GM23338 (cell line): Measurements from ENCODE around the gene SYNRG. TPM values are rescaled to one million over a fixed set of nuclear protein-coding genes. Genes with fewer than 3 reads are reported as not detected.

Source experiments
- ATAC-seq: fragments of 200-7000 bp; cut with Tn5 transposase; 3 replicates; pipeline ENCODE4 v1.9.1; 2020
- DNase-seq: peaks from one replicate; pipeline ENCODE4 v3.0.0-alpha.2; 2015; ENCODE audit warnings: low spot score
- H2AFZ ChIP-seq: fragments of 200-600 bp; sonication (generic); 2 replicates; pipeline ENCODE4 v1.8.0; 2016; ENCODE audit warnings: antibody characterized with exemption, mild to moderate bottlenecking, moderate library complexity
- H3F3A ChIP-seq: fragments of 200-600 bp; sonication (generic); replicated peaks from 2 replicates; pipeline ENCODE4 v1.8.0; 2017; ENCODE audit warnings: antibody characterized with exemption, mixed run types, low read depth
- H3K27ac ChIP-seq: fragments of 200-600 bp; sonication (generic); 2 replicates; pipeline ENCODE4 v1.6.1; 2016; ENCODE audit warnings: low read depth
- H3K27me3 ChIP-seq: fragments of 200-600 bp; sonication (generic); 2 replicates; pipeline ENCODE4 v1.8.0; 2016; ENCODE audit warnings: mild to moderate bottlenecking, mixed run types, moderate library complexity; ENCODE audit not compliant: insufficient read depth
- H3K36me3 ChIP-seq: fragments of 200-600 bp; sonication (generic); 2 replicates; pipeline ENCODE4 v1.8.0; 2016; ENCODE audit warnings: mild to moderate bottlenecking; ENCODE audit not compliant: insufficient read depth
- H3K4me1 ChIP-seq: fragments of 200-600 bp; sonication (generic); 2 replicates; pipeline ENCODE4 v1.8.0; 2016; ENCODE audit warnings: mild to moderate bottlenecking, moderate library complexity; ENCODE audit not compliant: insufficient read depth
- H3K4me2 ChIP-seq: fragments of 200-600 bp; sonication (generic); 2 replicates; pipeline ENCODE4 v1.7.1; 2017; ENCODE audit warnings: mixed run types
- H3K4me3 ChIP-seq: fragments of 200-600 bp; sonication (generic); 2 replicates; pipeline ENCODE4 v1.6.1; 2016; ENCODE audit warnings: mixed run types
- H3K79me2 ChIP-seq: fragments of 200-600 bp; sonication (generic); replicated peaks from 2 replicates; pipeline ENCODE4 v1.8.0; 2017; ENCODE audit warnings: mild to moderate bottlenecking; ENCODE audit not compliant: insufficient read depth
- H3K9me2 ChIP-seq: fragments of 200-600 bp; sonication (generic); 2 replicates; pipeline ENCODE4 v1.8.0; 2017; ENCODE audit not compliant: insufficient read depth
- H4K20me1 ChIP-seq: fragments of 200-600 bp; sonication (generic); replicated peaks from 2 replicates; pipeline ENCODE4 v1.8.0; 2017; ENCODE audit warnings: mild to moderate bottlenecking; ENCODE audit not compliant: insufficient read depth
- H3K27ac Mint-ChIP-seq: 2 replicates; pipeline ENCODE4 v1.8.0; 2020; ENCODE audit warnings: inconsistent platforms, mild to moderate bottlenecking, moderate library complexity, mixed read lengths
- H3K27me3 Mint-ChIP-seq: 3 replicates; pipeline ENCODE4 v1.8.0; 2022; ENCODE audit warnings: low read depth, mild to moderate bottlenecking, moderate library complexity, mixed read lengths, inconsistent platforms; ENCODE audit not compliant: insufficient read depth, poor library complexity
- H3K36me3 Mint-ChIP-seq: 3 replicates; pipeline ENCODE4 v1.8.0; 2021; ENCODE audit warnings: low read depth, mild to moderate bottlenecking, inconsistent platforms, moderate library complexity, mixed read lengths
- H3K4me1 Mint-ChIP-seq: 3 replicates; pipeline ENCODE4 v1.8.0; 2020; ENCODE audit warnings: mild to moderate bottlenecking, inconsistent platforms, mixed read lengths
- H3K4me3 Mint-ChIP-seq: 3 replicates; pipeline ENCODE4 v1.8.0; 2021; ENCODE audit warnings: moderate library complexity, mild to moderate bottlenecking, inconsistent platforms, mixed read lengths
- H3K9me3 Mint-ChIP-seq: 3 replicates; pipeline ENCODE4 v1.8.0; 2020; ENCODE audit warnings: moderate library complexity, mild to moderate bottlenecking, inconsistent platforms, mixed read lengths
- CREB1 ChIP-seq: fragments of 250-450 bp; sonication (Bioruptor Pico); IDR thresholded peaks from 2 replicates; pipeline ENCODE4 v1.5.0; 2020; ENCODE audit warnings: low read depth, mild to moderate bottlenecking, moderate library complexity
- ETS1 ChIP-seq: IDR thresholded peaks from 2 replicates; pipeline ENCODE4 v1.6.1; 2016; ENCODE audit warnings: antibody characterized with exemption
- POLR2AphosphoS5 ChIP-seq: IDR thresholded peaks from 2 replicates; pipeline ENCODE4 v1.6.1; 2016; ENCODE audit warnings: antibody characterized with exemption, low read depth
- ZNF462 ChIP-seq: fragments of 250-450 bp; sonication (Bioruptor Pico); IDR thresholded peaks from 2 replicates; pipeline ENCODE4 v1.5.0; 2020; ENCODE audit warnings: mild to moderate bottlenecking, moderate library complexity
- long read RNA-seq: library from polyadenylated mRNA; unstranded; transcript quantifications from one replicate; pipeline ENCODE4 v2.0.0, GENCODE V29; 2020; ENCODE audit not compliant: unreplicated experiment
- polyA plus RNA-seq: library from polyadenylated mRNA; unstranded; fragments of >200 nt; fragmentation: Nextera tagmentation; extraction: Ambion mirVana; gene quantifications from 2 replicates; pipeline ENCODE4 v1.2.1, GENCODE V29; 2016
- total RNA-seq: library from RNA; depleted of rRNA; stranded (reverse); fragments of >200 nt; shearing (Covaris generic); gene quantifications from 2 replicates; pipeline ENCODE4 v1.2.3, GENCODE V29; 2014; rRNA removed
- TF ChIP-seq, protein P1 (sequence below), 2 experiments: fragments of 200-600 bp in 1 of 2; sonication (generic) in 1 of 2; conservative IDR thresholded peaks; 2 replicates each; pipeline versions ENCODE4 v1.5.1 to v1.6.1; 2016 to 2017; ENCODE audit warnings: antibody characterized with exemption in 2 of 2, low read depth in 2 of 2, mild to moderate bottlenecking in 2 of 2, moderate library complexity in 1 of 2

Gene SYNRG, protein sequence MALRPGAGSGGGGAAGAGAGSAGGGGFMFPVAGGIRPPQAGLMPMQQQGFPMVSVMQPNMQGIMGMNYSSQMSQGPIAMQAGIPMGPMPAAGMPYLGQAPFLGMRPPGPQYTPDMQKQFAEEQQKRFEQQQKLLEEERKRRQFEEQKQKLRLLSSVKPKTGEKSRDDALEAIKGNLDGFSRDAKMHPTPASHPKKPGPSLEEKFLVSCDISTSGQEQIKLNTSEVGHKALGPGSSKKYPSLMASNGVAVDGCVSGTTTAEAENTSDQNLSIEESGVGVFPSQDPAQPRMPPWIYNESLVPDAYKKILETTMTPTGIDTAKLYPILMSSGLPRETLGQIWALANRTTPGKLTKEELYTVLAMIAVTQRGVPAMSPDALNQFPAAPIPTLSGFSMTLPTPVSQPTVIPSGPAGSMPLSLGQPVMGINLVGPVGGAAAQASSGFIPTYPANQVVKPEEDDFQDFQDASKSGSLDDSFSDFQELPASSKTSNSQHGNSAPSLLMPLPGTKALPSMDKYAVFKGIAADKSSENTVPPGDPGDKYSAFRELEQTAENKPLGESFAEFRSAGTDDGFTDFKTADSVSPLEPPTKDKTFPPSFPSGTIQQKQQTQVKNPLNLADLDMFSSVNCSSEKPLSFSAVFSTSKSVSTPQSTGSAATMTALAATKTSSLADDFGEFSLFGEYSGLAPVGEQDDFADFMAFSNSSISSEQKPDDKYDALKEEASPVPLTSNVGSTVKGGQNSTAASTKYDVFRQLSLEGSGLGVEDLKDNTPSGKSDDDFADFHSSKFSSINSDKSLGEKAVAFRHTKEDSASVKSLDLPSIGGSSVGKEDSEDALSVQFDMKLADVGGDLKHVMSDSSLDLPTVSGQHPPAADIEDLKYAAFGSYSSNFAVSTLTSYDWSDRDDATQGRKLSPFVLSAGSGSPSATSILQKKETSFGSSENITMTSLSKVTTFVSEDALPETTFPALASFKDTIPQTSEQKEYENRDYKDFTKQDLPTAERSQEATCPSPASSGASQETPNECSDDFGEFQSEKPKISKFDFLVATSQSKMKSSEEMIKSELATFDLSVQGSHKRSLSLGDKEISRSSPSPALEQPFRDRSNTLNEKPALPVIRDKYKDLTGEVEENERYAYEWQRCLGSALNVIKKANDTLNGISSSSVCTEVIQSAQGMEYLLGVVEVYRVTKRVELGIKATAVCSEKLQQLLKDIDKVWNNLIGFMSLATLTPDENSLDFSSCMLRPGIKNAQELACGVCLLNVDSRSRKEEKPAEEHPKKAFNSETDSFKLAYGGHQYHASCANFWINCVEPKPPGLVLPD (N-terminal part only)
- total RNA-seq (15.4 and 18.6 TPM in 2 replicates), polyA plus RNA-seq (17.3 and 22.6 TPM in 2 replicates)
- long read RNA-seq, partial matches to known transcripts = 5 of 8 reads
- long read RNA-seq, other reads (novel, unspliced or antisense) = 3 of 8 reads

DNA sequence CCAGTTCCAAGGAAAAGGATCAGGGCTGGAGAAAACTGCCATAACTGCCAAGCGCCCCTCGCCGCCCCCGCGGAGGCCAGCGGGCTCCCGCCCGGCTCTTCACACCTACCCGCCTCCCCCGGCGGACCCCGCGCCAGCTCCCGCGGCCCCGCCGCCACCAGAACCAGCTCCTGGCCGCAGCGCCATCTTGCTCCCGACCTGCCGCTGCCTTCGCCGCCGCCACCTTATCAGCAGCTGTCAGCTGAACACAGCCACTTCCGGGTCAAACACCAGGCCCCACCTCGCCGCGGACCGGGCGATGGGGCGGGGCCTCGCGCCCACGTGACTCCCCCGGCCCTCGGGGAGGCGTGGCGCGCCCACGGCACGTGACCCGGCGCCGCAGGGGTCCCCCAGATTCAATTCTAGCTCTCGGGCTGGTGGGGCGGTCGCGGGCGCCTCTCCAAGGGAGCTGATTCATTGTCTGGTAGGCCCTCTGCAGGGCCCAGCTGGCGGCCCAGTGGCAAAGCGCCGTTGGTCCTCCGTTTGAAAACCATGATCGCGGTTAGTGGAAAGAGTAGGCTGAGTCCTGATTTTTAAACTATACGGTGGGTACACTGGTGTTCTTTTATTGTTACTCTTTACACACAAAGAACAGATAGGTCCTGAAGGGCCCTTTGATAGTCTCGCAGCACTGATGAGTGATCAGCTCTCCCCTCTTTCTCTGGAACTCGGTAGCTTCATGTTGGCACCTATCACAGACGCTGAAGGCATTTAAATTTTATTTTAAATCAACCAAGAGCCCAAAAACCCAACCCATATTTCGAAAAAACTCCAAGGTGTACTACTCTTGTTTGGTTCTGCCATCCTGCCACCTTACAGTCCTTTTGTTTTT lies at the start of gene SYNRG:
Gene SYNRG (minus strand): TSS at position 249 of the 871 bp plus-strand sequence. CDS start 63 bp downstream, at position 186.
- peak; percentile 95 for ATAC-seq
- TF ChIP-seq ETS1 (peak; percentile 61; the same call in 1 of the 2 replicates), ZNF462 (CRISPR knock-in tag) (no peak), CREB1 (CRISPR knock-in tag) (peak; percentile 40; the same call in 1 of the 2 replicates), POLR2AphosphoS5 (peak; percentile 75)
- TF ChIP-seq, protein P1, sequence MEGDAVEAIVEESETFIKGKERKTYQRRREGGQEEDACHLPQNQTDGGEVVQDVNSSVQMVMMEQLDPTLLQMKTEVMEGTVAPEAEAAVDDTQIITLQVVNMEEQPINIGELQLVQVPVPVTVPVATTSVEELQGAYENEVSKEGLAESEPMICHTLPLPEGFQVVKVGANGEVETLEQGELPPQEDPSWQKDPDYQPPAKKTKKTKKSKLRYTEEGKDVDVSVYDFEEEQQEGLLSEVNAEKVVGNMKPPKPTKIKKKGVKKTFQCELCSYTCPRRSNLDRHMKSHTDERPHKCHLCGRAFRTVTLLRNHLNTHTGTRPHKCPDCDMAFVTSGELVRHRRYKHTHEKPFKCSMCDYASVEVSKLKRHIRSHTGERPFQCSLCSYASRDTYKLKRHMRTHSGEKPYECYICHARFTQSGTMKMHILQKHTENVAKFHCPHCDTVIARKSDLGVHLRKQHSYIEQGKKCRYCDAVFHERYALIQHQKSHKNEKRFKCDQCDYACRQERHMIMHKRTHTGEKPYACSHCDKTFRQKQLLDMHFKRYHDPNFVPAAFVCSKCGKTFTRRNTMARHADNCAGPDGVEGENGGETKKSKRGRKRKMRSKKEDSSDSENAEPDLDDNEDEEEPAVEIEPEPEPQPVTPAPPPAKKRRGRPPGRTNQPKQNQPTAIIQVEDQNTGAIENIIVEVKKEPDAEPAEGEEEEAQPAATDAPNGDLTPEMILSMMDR (conservative IDR thresholded peaks at IDR 0.05; ENCODE audit: low read depth in 2 of 2) = peak; percentile 11 to 24; a peak in 3 of 4 replicates
- H3K27me3 Mint-ChIP-seq = no peaks in the 10 kb centered on the region
- H3K79me2 ChIP-seq = peaks cover 35% of the 10 kb centered on the region
- peak within 1 kb of the TSS; percentile 85 for H3K4me3 ChIP-seq
- peak within 1 kb of the TSS; percentile 84 for H3K4me2 ChIP-seq
- H3K9me3 Mint-ChIP-seq = no peaks in the 10 kb centered on the region
- H3K27me3 ChIP-seq = no peaks in the 10 kb centered on the region
- H4K20me1 ChIP-seq = no peaks in the 10 kb centered on the region
- H3K36me3 ChIP-seq = peaks cover 11% of the 10 kb centered on the region
- peak within 1 kb of the TSS; percentile 96 for H3K27ac Mint-ChIP-seq
- peaks cover 12% of the 10 kb centered on the region; the same call in 1 of the 2 replicates for H3F3A ChIP-seq
- H3K27ac ChIP-seq = peak within 1 kb of the TSS; percentile 87
- peaks cover 22% of the 10 kb centered on the region for H3K4me1 ChIP-seq
- peak within 1 kb of the TSS; percentile 95 for H3K4me3 Mint-ChIP-seq
- peaks cover 9% of the 10 kb centered on the region for H3K4me1 Mint-ChIP-seq
- no peaks in the 10 kb centered on the region for H3K9me2 ChIP-seq
- peak; percentile 98 for DNase-seq
- peak within 1 kb of the TSS; percentile 48; the same call in 1 of the 2 replicates for H2AFZ ChIP-seq
- H3K36me3 Mint-ChIP-seq = peaks cover 10% of the 10 kb centered on the region
